ENCODE results near the gene KIAA1549. TPM values are rescaled to one million over a fixed set of nuclear protein-coding genes. Genes with fewer than 3 reads are reported as not detected.

Gene KIAA1549
- total RNA-seq, 4 donors from 2014 or later = 0.93 to 3.8 (median 2.0) TPM

GRCh38 chr7:138873220-138873892, 107.8 kb downstream of the KIAA1549 start:
- no peaks in the 10 kb centered on the region for H3K9me3 ChIP-seq
- no peak overlapping the region for H3K4me3 ChIP-seq
- H3K4me1 ChIP-seq = no peaks in the 10 kb centered on the region
- WGBS, 2 donors (ENCODE audit: low coverage in 1 of 2) = 100% methylated on average over 1 of the region's 5 CpGs; no CpG with 5 or more reads in 1 of the 2 donors
- TF ChIP-seq CTCF (IDR thresholded peaks at IDR 0.05) (no peak), POLR2A (IDR thresholded peaks at IDR 0.05) (no peak), EP300 (IDR thresholded peaks at IDR 0.05) (no peak), POLR2AphosphoS5 (IDR thresholded peaks at IDR 0.05) (no peak)
- no peak for ATAC-seq
- no peak overlapping the region for H3K27ac ChIP-seq
- no peaks in the 10 kb centered on the region for H3K27me3 ChIP-seq
- peaks cover 0 to 27% of the 10 kb centered on the region in 2 donors for H3K36me3 ChIP-seq

- no peak overlapping the region for H3K4me3 ChIP-seq
- ATAC-seq = no peak
- H3K27me3 ChIP-seq = no peaks in the 10 kb centered on the region
- H3K9me3 ChIP-seq = no peaks in the 10 kb centered on the region
- H3K36me3 ChIP-seq = peaks cover 0 to 35% of the 10 kb centered on the region in 2 donors
- no peaks in the 10 kb centered on the region for H3K4me1 ChIP-seq
- H3K27ac ChIP-seq = no peak overlapping the region
- 91 to 100% methylated on average over 2 to 4 of the region's 4 CpGs for WGBS, 2 donors (ENCODE audit: low coverage in 1 of 2)
- TF ChIP-seq CTCF (IDR thresholded peaks at IDR 0.05) (no peak), POLR2AphosphoS5 (IDR thresholded peaks at IDR 0.05) (no peak), POLR2A (IDR thresholded peaks at IDR 0.05) (no peak), EP300 (IDR thresholded peaks at IDR 0.05) (no peak)
These were observed 108.6 kb downstream of the KIAA1549 start for GRCh38 chr7:138872576-138872975.

- ATAC-seq = no peak
- TF ChIP-seq EP300 (IDR thresholded peaks at IDR 0.05) (no peak), POLR2A (IDR thresholded peaks at IDR 0.05) (no peak), CTCF (IDR thresholded peaks at IDR 0.05) (no peak), POLR2AphosphoS5 (IDR thresholded peaks at IDR 0.05) (no peak)
- Histone ChIP-seq H3K27me3 (no peaks in the 10 kb centered on the region), H3K4me3 (no peak overlapping the region), H3K27ac (no peak overlapping the region), H3K9me3 (no peaks in the 10 kb centered on the region), H3K4me1 (no peaks in the 10 kb centered on the region), H3K36me3 (peaks cover 0 to 41% of the 10 kb centered on the region in 2 donors)
- 90 to 91% methylated on average over 4 to 5 of the region's 5 CpGs for WGBS, 2 donors (ENCODE audit: low coverage in 1 of 2)
These were observed 109.4 kb downstream of the KIAA1549 start for GRCh38 chr7:138871814-138872090.

GRCh38 chr7:138871065-138871813, 110.0 kb downstream of the KIAA1549 start:
- no peaks in the 10 kb centered on the region for H3K4me1 ChIP-seq
- no peak overlapping the region for H3K4me3 ChIP-seq
- TF ChIP-seq POLR2A (IDR thresholded peaks at IDR 0.05) (no peak), POLR2AphosphoS5 (IDR thresholded peaks at IDR 0.05) (no peak), EP300 (IDR thresholded peaks at IDR 0.05) (no peak), CTCF (IDR thresholded peaks at IDR 0.05) (no peak)
- H3K9me3 ChIP-seq = no peaks in the 10 kb centered on the region
- WGBS, 2 donors (ENCODE audit: low coverage in 1 of 2) = 91 to 97% methylated on average over 4 to 13 of the region's 21 CpGs
- peaks cover 0 to 41% of the 10 kb centered on the region in 2 donors for H3K36me3 ChIP-seq
- no peak overlapping the region for H3K27ac ChIP-seq
- no peaks in the 10 kb centered on the region for H3K27me3 ChIP-seq
- ATAC-seq = no peak

GRCh38 chr7:138869353-138869752, 111.8 kb downstream of the KIAA1549 start:
- no peak overlapping the region for H3K4me3 ChIP-seq

More at GRCh38 chr7:138869353-138869752, 111.8 kb downstream of the KIAA1549 start:
- no peak for ATAC-seq
- Histone ChIP-seq H3K4me1 (no peaks in the 10 kb centered on the region), H3K27ac (no peak overlapping the region), H3K27me3 (no peaks in the 10 kb centered on the region), H3K9me3 (no peaks in the 10 kb centered on the region), H3K36me3 (peaks cover 0 to 41% of the 10 kb centered on the region in 2 donors)
- TF ChIP-seq POLR2AphosphoS5 (IDR thresholded peaks at IDR 0.05) (no peak), POLR2A (IDR thresholded peaks at IDR 0.05) (no peak), CTCF (IDR thresholded peaks at IDR 0.05) (no peak)
- 96 to 100% methylated on average over 1 to 8 of the region's 30 CpGs for WGBS, 2 donors (ENCODE audit: low coverage in 1 of 2)

Measured in gastroesophageal sphincter (tissue), 4 donors.